Mesendoderm (in vitro differentiated cells): ENCODE measurements around the gene STAC3.
A peak's percentile ranks its signal among the peaks of the same experiment; 100 is the strongest.

Source experiments
- DNase-seq: peaks from one replicate; pipeline ENCODE4 v3.0.0; 2013
- H2AK5ac ChIP-seq: 2 replicates; pipeline ENCODE4 v1.6.1; 2013; ENCODE audit warnings: low read length, inconsistent platforms
- H2BK120ac ChIP-seq: 2 replicates; pipeline ENCODE4 v1.6.1; 2013; ENCODE audit warnings: low read depth, mild to moderate bottlenecking, low read length, moderate library complexity, mixed read lengths
- H2BK15ac ChIP-seq: replicated peaks from 2 replicates; pipeline ENCODE4 v1.6.1; 2013; ENCODE audit warnings: low read depth, mild to moderate bottlenecking, moderate library complexity
- H2BK5ac ChIP-seq: 2 replicates; pipeline ENCODE4 v1.6.1; 2013; ENCODE audit warnings: low read length, inconsistent platforms
- H3K18ac ChIP-seq: 2 replicates; pipeline ENCODE4 v1.6.1; 2013; ENCODE audit warnings: mild to moderate bottlenecking, low read length, mixed read lengths
- H3K23ac ChIP-seq: one replicate; pipeline ENCODE4 v1.6.1; 2013; ENCODE audit warnings: low read length
- H3K27ac ChIP-seq: 2 replicates; pipeline ENCODE4 v1.5.1; 2013; ENCODE audit warnings: low read depth, mild to moderate bottlenecking, inconsistent platforms, low read length, moderate library complexity
- H3K27me3 ChIP-seq: 2 replicates; pipeline ENCODE4 v1.6.1; 2013; ENCODE audit warnings: low read length, control low read depth, mild to moderate bottlenecking, inconsistent platforms; ENCODE audit not compliant: insufficient read depth, poor library complexity
- H3K36me3 ChIP-seq: 2 replicates; pipeline ENCODE4 v1.6.1; 2013; ENCODE audit warnings: low read length, inconsistent platforms; ENCODE audit not compliant: control insufficient read depth, insufficient read depth
- H3K4ac ChIP-seq: one replicate; pipeline ENCODE4 v1.6.1; 2013; ENCODE audit warnings: low read depth, mild to moderate bottlenecking, low read length, moderate library complexity
- H3K4me1 ChIP-seq: 2 replicates; pipeline ENCODE4 v1.6.1; 2013; ENCODE audit warnings: low read depth, low read length, inconsistent platforms; ENCODE audit not compliant: control insufficient read depth
- H3K4me2 ChIP-seq: 2 replicates; pipeline ENCODE4 v1.6.1; 2013; ENCODE audit warnings: low read length
- H3K4me3 ChIP-seq: 2 replicates; pipeline ENCODE4 v1.5.1; 2013; ENCODE audit warnings: mild to moderate bottlenecking, low read length
- H3K56ac ChIP-seq: one replicate; pipeline ENCODE4 v1.6.1; 2013; ENCODE audit warnings: low read length
- H3K79me1 ChIP-seq: 2 replicates; pipeline ENCODE4 v1.6.1; 2013; ENCODE audit warnings: low read length, inconsistent platforms
- H3K79me2 ChIP-seq: 2 replicates; pipeline ENCODE4 v1.6.1; 2013; ENCODE audit warnings: mild to moderate bottlenecking, low read length; ENCODE audit not compliant: control insufficient read depth, insufficient read depth
- H3K9ac ChIP-seq: 2 replicates; pipeline ENCODE4 v1.6.1; 2013; ENCODE audit warnings: low read length, inconsistent platforms
- H4K5ac ChIP-seq: one replicate; pipeline ENCODE4 v1.6.1; 2013; ENCODE audit warnings: low read length
- H4K8ac ChIP-seq: one replicate; pipeline ENCODE4 v1.6.1; 2013; ENCODE audit warnings: low read depth, mild to moderate bottlenecking, control low read depth, low read length, moderate library complexity
- WGBS: extraction: QIAGEN DNeasy Blood & Tissue Kit; methylation state at CpG from one replicate; pipeline ENCODE4 v1.1.7; 2013; ENCODE audit warnings: low lambda C conversion rate, missing lambda C conversion rate; ENCODE audit not compliant: insufficient coverage; ENCODE audit errors: extremely low coverage; 5-methylcytosine and 5-hydroxymethylcytosine counted together

The STAC3 gene

GRCh38 chr12:57248934-57249742 lies 1.8 kb downstream of the STAC3 start:
- Histone ChIP-seq H2BK120ac (no peak overlapping the region), H3K27me3 (no peaks in the 10 kb centered on the region), H3K36me3 (no peaks in the 10 kb centered on the region), H4K5ac (no peak overlapping the region), H2BK15ac (no peak overlapping the region), H3K56ac (no peak overlapping the region), H3K79me2 (no peaks in the 10 kb centered on the region), H4K8ac (no peak overlapping the region), H3K27ac (no peak overlapping the region), H3K4me3 (no peak overlapping the region), H3K18ac (no peak overlapping the region), H3K4me2 (no peak overlapping the region), H2AK5ac (no peak overlapping the region), H3K23ac (no peak overlapping the region), H3K79me1 (no peaks in the 10 kb centered on the region), H2BK5ac (no peak overlapping the region), H3K4me1 (no peaks in the 10 kb centered on the region), H3K9ac (no peak overlapping the region), H3K4ac (no peak overlapping the region)
- no peak for DNase-seq
- WGBS = no CpG with 5 or more reads among the region's 7 CpGs

GRCh38 chr12:57247041-57247440 lies 3.9 kb downstream of the STAC3 start:
- H3K27ac ChIP-seq = no peak overlapping the region
- H3K36me3 ChIP-seq = no peaks in the 10 kb centered on the region
- H3K18ac ChIP-seq = no peak overlapping the region
- H3K56ac ChIP-seq = no peak overlapping the region
- H3K4ac ChIP-seq = no peak overlapping the region
- peak; percentile 37 for DNase-seq
- no peaks in the 10 kb centered on the region for H3K79me2 ChIP-seq
- H3K79me1 ChIP-seq = no peaks in the 10 kb centered on the region
- no peak overlapping the region for H3K4me2 ChIP-seq
- H4K5ac ChIP-seq = no peak overlapping the region
- H3K4me3 ChIP-seq = no peak overlapping the region
- no peak overlapping the region for H3K23ac ChIP-seq
- H3K4me1 ChIP-seq = no peaks in the 10 kb centered on the region
- no peak overlapping the region for H2AK5ac ChIP-seq
- no peak overlapping the region for H2BK120ac ChIP-seq
- WGBS = no CpG with 5 or more reads among the region's 1 CpG
- no peak overlapping the region for H3K9ac ChIP-seq
- no peak overlapping the region for H2BK5ac ChIP-seq
- H2BK15ac ChIP-seq = no peak overlapping the region
- H3K27me3 ChIP-seq = peaks cover 3% of the 10 kb centered on the region
- no peak overlapping the region for H4K8ac ChIP-seq

GRCh38 chr12:57244312-57244696 lies 6.7 kb downstream of the STAC3 start:
- Histone ChIP-seq H2BK15ac (no peak overlapping the region), H3K9ac (no peak overlapping the region), H2BK5ac (no peak overlapping the region), H3K79me1 (no peaks in the 10 kb centered on the region), H3K27ac (no peak overlapping the region), H3K4me3 (no peak overlapping the region), H3K4ac (no peak overlapping the region), H4K5ac (no peak overlapping the region), H3K56ac (no peak overlapping the region), H3K4me1 (peaks cover 5% of the 10 kb centered on the region), H3K79me2 (no peaks in the 10 kb centered on the region), H2AK5ac (no peak overlapping the region), H3K27me3 (peaks cover 22% of the 10 kb centered on the region), H3K18ac (no peak overlapping the region), H3K23ac (no peak overlapping the region), H2BK120ac (no peak overlapping the region), H4K8ac (no peak overlapping the region), H3K36me3 (no peaks in the 10 kb centered on the region), H3K4me2 (no peak overlapping the region)
- no peak for DNase-seq
- no CpG with 5 or more reads among the region's 6 CpGs for WGBS

- H3K4me3 ChIP-seq = no peak overlapping the region
- peak; percentile 92 for DNase-seq
- WGBS = no CpG with 5 or more reads among the region's 41 CpGs
These were observed 7.3 kb downstream of the STAC3 start for GRCh38 chr12:57243521-57244311.

GRCh38 chr12:57242691-57243454 lies 8.1 kb downstream of the STAC3 start:
- H2BK5ac ChIP-seq = no peak overlapping the region
- H3K4ac ChIP-seq = no peak overlapping the region
- H2BK120ac ChIP-seq = no peak overlapping the region
- peak overlapping the region; percentile 85 for H3K56ac ChIP-seq
- H3K36me3 ChIP-seq = no peaks in the 10 kb centered on the region
- no CpG with 5 or more reads among the region's 45 CpGs for WGBS
- H3K4me1 ChIP-seq = peaks cover 5% of the 10 kb centered on the region
- peak; percentile 95 for DNase-seq
- no peaks in the 10 kb centered on the region for H3K79me1 ChIP-seq
- no peak overlapping the region for H4K5ac ChIP-seq
- H3K18ac ChIP-seq = peak overlapping the region; percentile 44
- peak overlapping the region; percentile 1 for H3K4me3 ChIP-seq
- H2BK15ac ChIP-seq = no peak overlapping the region
- no peak overlapping the region for H4K8ac ChIP-seq
- H3K4me2 ChIP-seq = peak overlapping the region; percentile 84
- no peak overlapping the region for H3K23ac ChIP-seq
- H3K27me3 ChIP-seq = peaks cover 25% of the 10 kb centered on the region
- H3K27ac ChIP-seq = no peak overlapping the region
- peak overlapping the region; percentile 71 for H3K9ac ChIP-seq
- H2AK5ac ChIP-seq = no peak overlapping the region
- H3K79me2 ChIP-seq = no peaks in the 10 kb centered on the region

More at GRCh38 chr12:57243521-57244311, 7.3 kb downstream of the STAC3 start:
- no peak overlapping the region for H3K4ac ChIP-seq
- H3K23ac ChIP-seq = no peak overlapping the region
- peaks cover 22% of the 10 kb centered on the region for H3K27me3 ChIP-seq
- no peaks in the 10 kb centered on the region for H3K79me2 ChIP-seq
- peak overlapping the region; percentile 44 for H3K18ac ChIP-seq
- no peak overlapping the region for H2AK5ac ChIP-seq
- no peak overlapping the region for H2BK15ac ChIP-seq
- no peak overlapping the region for H3K27ac ChIP-seq
- H4K8ac ChIP-seq = no peak overlapping the region
- peaks cover 5% of the 10 kb centered on the region for H3K4me1 ChIP-seq
- peak overlapping the region; percentile 20 for H3K4me2 ChIP-seq
- H3K79me1 ChIP-seq = no peaks in the 10 kb centered on the region
- no peak overlapping the region for H2BK5ac ChIP-seq
- peak overlapping the region; percentile 43 for H3K56ac ChIP-seq
- H3K36me3 ChIP-seq = no peaks in the 10 kb centered on the region
- H3K9ac ChIP-seq = peak overlapping the region; percentile 21
- H2BK120ac ChIP-seq = no peak overlapping the region
- no peak overlapping the region for H4K5ac ChIP-seq
